ENCODE results near the gene PTPRA. TPM values are rescaled to one million over a fixed set of nuclear protein-coding genes. Genes with fewer than 3 reads are reported as not detected.

PTPRA gene
- polyA plus RNA-seq, 4 donors: 7.4 to 48.1 (median 18.2) TPM

DNA sequence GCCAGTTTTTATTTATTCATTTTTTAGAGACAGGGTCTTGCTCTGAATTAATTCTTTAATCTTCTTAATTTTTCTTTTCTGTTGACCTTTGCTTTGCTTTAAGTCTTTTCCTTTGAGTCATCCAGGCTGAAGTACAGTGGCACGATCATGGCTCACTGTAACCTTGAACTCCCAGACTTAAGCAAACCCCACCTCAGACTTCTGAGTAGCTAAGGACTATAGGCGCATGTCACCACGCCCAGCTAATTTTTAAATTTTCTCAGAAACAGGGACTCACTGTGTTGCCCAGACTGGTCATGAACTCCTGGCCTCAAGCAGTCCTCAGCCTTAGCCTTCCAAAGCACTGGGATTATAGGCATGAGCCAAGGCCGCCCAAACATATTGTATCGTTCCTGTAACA, 98.8 kb downstream of the PTPRA start:
- H3K4me1 ChIP-seq (ENCODE audit: control insufficient read depth in 3 of 3, insufficient read depth in 2 of 3, low read depth in 1 of 3, low read length in 2 of 3): no peaks in the 10 kb centered on the region
- H3K27ac ChIP-seq (ENCODE audit: low read depth in 1 of 3, low read length in 2 of 3): no peak overlapping the region
- 80 to 88% (median 87%) methylated on average over 5 of the region's 5 CpGs for WGBS, 3 donors
- FAIRE-seq (no peak), DNase-seq (peak in 1 of 2 donors; percentile 51)
- peaks cover 0 to 15% (median 2%) of the 10 kb centered on the region in 3 donors for H3K36me3 ChIP-seq (ENCODE audit: control insufficient read depth in 3 of 3, insufficient read depth in 2 of 3, low read depth in 1 of 3, low read length in 3 of 3)
- no peak overlapping the region for H3K4me3 ChIP-seq (ENCODE audit: low read depth in 1 of 3, low read length in 3 of 3)
- no peaks in the 10 kb centered on the region for H3K9me3 ChIP-seq (ENCODE audit: control insufficient read depth in 2 of 2, insufficient read depth in 1 of 2, low read depth in 1 of 2, low read length in 1 of 2)
- H3K27me3 ChIP-seq (ENCODE audit: control insufficient read depth in 3 of 3, insufficient read depth in 3 of 3, low read length in 3 of 3): no peaks in the 10 kb centered on the region

DNA sequence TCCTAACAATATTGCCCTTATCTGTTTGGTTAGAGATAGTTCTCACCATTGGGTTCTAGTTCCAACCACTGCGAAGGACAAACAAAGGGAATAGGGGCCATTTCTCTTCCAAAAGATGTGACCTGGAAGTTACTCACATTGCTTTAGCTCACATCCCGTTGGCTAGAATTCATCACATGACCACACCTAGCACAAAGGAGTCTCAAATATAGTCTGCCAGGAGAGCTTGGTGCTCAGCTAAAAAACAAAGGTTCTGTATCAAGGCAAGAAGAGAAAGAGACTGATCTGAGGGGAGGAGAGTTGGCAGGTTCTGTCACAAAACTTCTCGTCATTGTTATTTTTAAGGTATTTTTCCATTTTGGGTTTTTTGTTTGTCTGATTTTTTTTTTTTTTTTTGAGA, 100.3 kb downstream of the PTPRA start:
- Histone ChIP-seq H3K27ac (ENCODE audit: low read depth in 1 of 3, low read length in 2 of 3) (no peak overlapping the region), H3K4me3 (ENCODE audit: low read depth in 1 of 3, low read length in 3 of 3) (no peak overlapping the region), H3K36me3 (ENCODE audit: control insufficient read depth in 3 of 3, insufficient read depth in 2 of 3, low read depth in 1 of 3, low read length in 3 of 3) (peaks cover 0 to 14% (median 0%) of the 10 kb centered on the region in 3 donors), H3K4me1 (ENCODE audit: control insufficient read depth in 3 of 3, insufficient read depth in 2 of 3, low read depth in 1 of 3, low read length in 2 of 3) (no peaks in the 10 kb centered on the region), H3K9me3 (ENCODE audit: control insufficient read depth in 2 of 2, insufficient read depth in 1 of 2, low read depth in 1 of 2, low read length in 1 of 2) (no peaks in the 10 kb centered on the region), H3K27me3 (ENCODE audit: control insufficient read depth in 3 of 3, insufficient read depth in 3 of 3, low read length in 3 of 3) (no peaks in the 10 kb centered on the region)
- no peak for FAIRE-seq
- no peak for DNase-seq
- WGBS, 3 donors: 95 to 96% (median 96%) methylated on average over 3 of the region's 3 CpGs

DNA sequence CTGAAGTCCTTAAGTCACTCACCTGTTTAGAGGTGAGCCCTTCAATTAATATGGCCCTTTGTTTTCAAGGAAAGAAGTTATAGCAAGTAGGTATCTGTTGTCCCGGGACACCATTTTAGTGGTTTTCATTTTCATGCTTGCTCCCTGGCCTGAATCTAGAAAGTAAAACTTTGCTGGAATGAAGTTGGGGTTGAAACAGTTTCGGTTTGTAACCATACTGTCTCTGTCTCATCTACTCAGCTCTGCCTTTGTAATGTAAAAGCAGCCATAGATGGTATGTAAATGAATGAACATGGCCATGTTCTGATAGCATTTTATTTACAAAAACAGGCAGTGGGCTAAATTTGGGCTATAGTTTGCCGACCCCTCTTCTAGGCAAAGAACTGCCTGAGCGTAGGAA, 105.2 kb downstream of the PTPRA start:
- Histone ChIP-seq H3K4me1 (ENCODE audit: control insufficient read depth in 3 of 3, insufficient read depth in 2 of 3, low read depth in 1 of 3, low read length in 2 of 3) (no peaks in the 10 kb centered on the region), H3K27ac (ENCODE audit: low read depth in 1 of 3, low read length in 2 of 3) (no peak overlapping the region), H3K36me3 (ENCODE audit: control insufficient read depth in 3 of 3, insufficient read depth in 2 of 3, low read depth in 1 of 3, low read length in 3 of 3) (peaks cover 0 to 10% (median 0%) of the 10 kb centered on the region in 3 donors), H3K27me3 (ENCODE audit: control insufficient read depth in 3 of 3, insufficient read depth in 3 of 3, low read length in 3 of 3) (no peaks in the 10 kb centered on the region), H3K4me3 (ENCODE audit: low read depth in 1 of 3, low read length in 3 of 3) (no peak overlapping the region), H3K9me3 (ENCODE audit: control insufficient read depth in 2 of 2, insufficient read depth in 1 of 2, low read depth in 1 of 2, low read length in 1 of 2) (no peaks in the 10 kb centered on the region)
- FAIRE-seq: no peak
- no peak for DNase-seq
- 81 to 92% (median 88%) methylated on average over 4 of the region's 4 CpGs for WGBS, 3 donors

DNA sequence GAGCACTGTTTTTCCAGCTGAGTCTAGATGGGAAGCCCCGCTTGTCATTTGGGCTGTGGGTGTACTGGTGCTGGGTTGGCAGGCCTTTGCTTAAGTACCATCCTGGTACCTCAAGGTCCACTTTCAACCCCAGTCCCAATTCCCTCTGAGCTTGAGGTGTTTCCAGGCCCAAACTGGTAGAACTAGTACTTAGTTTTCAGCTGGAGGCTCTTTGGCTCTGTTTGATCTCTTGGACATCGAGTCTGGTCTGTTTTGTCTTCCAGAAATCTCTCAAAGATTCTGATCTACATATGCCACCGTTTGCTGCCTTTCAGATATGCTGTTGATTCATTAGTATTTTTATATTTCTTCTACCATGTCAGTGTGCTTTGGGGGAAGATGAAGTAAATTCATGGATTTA, 108.4 kb downstream of the PTPRA start:
- Histone ChIP-seq H3K27ac (ENCODE audit: low read depth in 1 of 3, low read length in 2 of 3) (no peak overlapping the region), H3K36me3 (ENCODE audit: control insufficient read depth in 3 of 3, insufficient read depth in 2 of 3, low read depth in 1 of 3, low read length in 3 of 3) (peaks cover 3 to 20% (median 5%) of the 10 kb centered on the region in 3 donors), H3K4me1 (ENCODE audit: control insufficient read depth in 3 of 3, insufficient read depth in 2 of 3, low read depth in 1 of 3, low read length in 2 of 3) (no peaks in the 10 kb centered on the region), H3K9me3 (ENCODE audit: control insufficient read depth in 2 of 2, insufficient read depth in 1 of 2, low read depth in 1 of 2, low read length in 1 of 2) (no peaks in the 10 kb centered on the region), H3K27me3 (ENCODE audit: control insufficient read depth in 3 of 3, insufficient read depth in 3 of 3, low read length in 3 of 3) (no peaks in the 10 kb centered on the region), H3K4me3 (ENCODE audit: low read depth in 1 of 3, low read length in 3 of 3) (no peak overlapping the region)
- FAIRE-seq (no peak), DNase-seq (no peak)
- 85 to 89% (median 88%) methylated on average over 3 of the region's 3 CpGs for WGBS, 3 donors

DNA sequence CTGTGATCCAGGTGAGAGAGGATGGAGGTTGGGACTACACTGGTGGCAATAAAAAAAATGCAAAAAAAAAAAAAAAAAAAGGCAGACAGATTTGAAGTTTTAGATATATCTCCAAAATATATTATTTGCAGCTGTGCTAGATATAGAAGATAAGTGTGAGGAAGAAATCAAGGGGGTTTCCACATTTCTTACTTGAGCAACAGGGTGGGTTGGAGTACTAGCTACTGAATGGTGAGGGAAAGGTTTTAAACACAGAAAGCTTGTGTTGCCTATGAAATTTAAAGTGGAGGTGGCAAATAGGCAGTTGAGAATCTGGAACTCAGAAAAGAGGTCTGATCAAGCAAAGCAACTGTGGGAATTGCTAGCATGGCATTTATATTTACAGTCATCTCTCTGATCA, 110.2 kb downstream of the PTPRA start:
- DNase-seq (no peak), FAIRE-seq (no peak)
- H3K36me3 ChIP-seq (ENCODE audit: control insufficient read depth in 3 of 3, insufficient read depth in 2 of 3, low read depth in 1 of 3, low read length in 3 of 3): peaks cover 8 to 30% (median 17%) of the 10 kb centered on the region in 3 donors
- H3K4me1 ChIP-seq (ENCODE audit: control insufficient read depth in 3 of 3, insufficient read depth in 2 of 3, low read depth in 1 of 3, low read length in 2 of 3): no peaks in the 10 kb centered on the region
- no peak overlapping the region for H3K4me3 ChIP-seq (ENCODE audit: low read depth in 1 of 3, low read length in 3 of 3)
- H3K27me3 ChIP-seq (ENCODE audit: control insufficient read depth in 3 of 3, insufficient read depth in 3 of 3, low read length in 3 of 3): no peaks in the 10 kb centered on the region
- H3K9me3 ChIP-seq (ENCODE audit: control insufficient read depth in 2 of 2, insufficient read depth in 1 of 2, low read depth in 1 of 2, low read length in 1 of 2): no peaks in the 10 kb centered on the region
- H3K27ac ChIP-seq (ENCODE audit: low read depth in 1 of 3, low read length in 2 of 3): no peak overlapping the region

DNA sequence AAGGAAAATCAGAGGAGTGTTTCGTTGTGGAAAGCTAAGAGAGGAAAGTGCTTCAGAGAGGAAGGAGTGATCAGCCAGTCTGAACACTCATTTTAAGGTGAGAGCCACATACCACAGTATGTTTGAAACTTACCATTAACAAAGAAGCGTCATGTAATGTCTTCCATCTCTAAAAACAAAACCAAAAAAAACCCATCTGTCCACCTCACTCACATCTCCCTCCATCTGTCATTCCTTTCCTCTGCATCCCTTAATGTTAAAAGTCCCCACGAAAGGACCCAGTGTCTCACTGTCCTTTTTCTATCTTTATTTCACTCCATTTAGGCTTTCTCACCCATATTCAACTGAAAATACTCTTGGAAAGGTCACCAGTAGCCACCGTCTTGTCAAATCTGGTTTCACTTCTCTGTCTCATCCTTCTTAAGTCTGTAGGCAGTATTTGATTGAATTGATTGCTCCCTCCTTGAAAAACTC, 110.8 kb downstream of the PTPRA start:
- no peaks in the 10 kb centered on the region for H3K9me3 ChIP-seq (ENCODE audit: control insufficient read depth in 2 of 2, insufficient read depth in 1 of 2, low read depth in 1 of 2, low read length in 1 of 2)
- H3K4me3 ChIP-seq (ENCODE audit: low read depth in 1 of 3, low read length in 3 of 3): no peak overlapping the region
- WGBS, 3 donors: 73 to 92% (median 81%) methylated on average over 4 of the region's 4 CpGs
- no peak for FAIRE-seq
- no peak for DNase-seq
- no peaks in the 10 kb centered on the region for H3K4me1 ChIP-seq (ENCODE audit: control insufficient read depth in 3 of 3, insufficient read depth in 2 of 3, low read depth in 1 of 3, low read length in 2 of 3)
- peaks cover 12 to 32% (median 23%) of the 10 kb centered on the region in 3 donors for H3K36me3 ChIP-seq (ENCODE audit: control insufficient read depth in 3 of 3, insufficient read depth in 2 of 3, low read depth in 1 of 3, low read length in 3 of 3)
- H3K27ac ChIP-seq (ENCODE audit: low read depth in 1 of 3, low read length in 2 of 3): no peak overlapping the region
- no peaks in the 10 kb centered on the region for H3K27me3 ChIP-seq (ENCODE audit: control insufficient read depth in 3 of 3, insufficient read depth in 3 of 3, low read length in 3 of 3)

DNA sequence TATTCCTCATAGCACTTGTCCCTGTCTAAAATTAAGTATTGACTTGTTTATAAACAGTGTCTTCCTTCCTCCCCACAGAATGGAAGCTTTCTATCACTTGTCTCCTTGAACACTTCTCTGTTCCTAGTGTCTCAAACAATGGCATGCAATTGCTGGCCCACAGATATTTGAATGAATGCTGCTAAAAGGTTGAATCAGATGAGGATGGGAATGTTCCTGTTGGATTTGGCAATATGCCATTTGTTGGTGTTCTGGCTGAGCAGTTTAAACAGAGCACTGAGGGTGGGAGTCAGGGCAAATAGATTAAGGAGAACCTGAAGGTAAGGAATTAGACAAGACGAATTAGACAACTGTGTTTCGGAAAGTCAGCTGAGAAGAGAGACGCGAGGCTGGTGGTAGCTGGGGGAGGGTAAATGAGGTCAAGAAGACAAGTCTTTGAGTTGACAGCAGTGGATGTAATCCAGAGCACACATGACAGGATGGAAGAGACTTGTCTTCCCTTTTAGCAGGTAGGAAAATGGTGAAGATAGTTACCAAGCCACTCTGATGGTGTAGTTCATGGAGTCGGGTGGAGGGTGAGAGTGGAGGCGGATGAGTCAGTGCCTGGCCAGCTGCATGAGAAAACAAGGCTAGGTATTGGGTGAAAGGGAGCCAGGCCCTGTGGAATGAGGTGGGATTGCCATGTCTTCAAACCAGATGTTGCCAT, 111.8 kb downstream of the PTPRA start:
- H3K27ac ChIP-seq (ENCODE audit: low read depth in 1 of 3, low read length in 2 of 3): no peak overlapping the region
- FAIRE-seq (no peak), DNase-seq (no peak)
- H3K27me3 ChIP-seq (ENCODE audit: control insufficient read depth in 3 of 3, insufficient read depth in 3 of 3, low read length in 3 of 3): no peaks in the 10 kb centered on the region
- no peaks in the 10 kb centered on the region for H3K4me1 ChIP-seq (ENCODE audit: control insufficient read depth in 3 of 3, insufficient read depth in 2 of 3, low read depth in 1 of 3, low read length in 2 of 3)
- H3K36me3 ChIP-seq (ENCODE audit: control insufficient read depth in 3 of 3, insufficient read depth in 2 of 3, low read depth in 1 of 3, low read length in 3 of 3): peaks cover 12 to 32% (median 23%) of the 10 kb centered on the region in 3 donors
- 88 to 96% (median 91%) methylated on average over 6 of the region's 6 CpGs for WGBS, 3 donors
- H3K9me3 ChIP-seq (ENCODE audit: control insufficient read depth in 2 of 2, insufficient read depth in 1 of 2, low read depth in 1 of 2, low read length in 1 of 2): no peaks in the 10 kb centered on the region
- H3K4me3 ChIP-seq (ENCODE audit: low read depth in 1 of 3, low read length in 3 of 3): no peak overlapping the region

DNA sequence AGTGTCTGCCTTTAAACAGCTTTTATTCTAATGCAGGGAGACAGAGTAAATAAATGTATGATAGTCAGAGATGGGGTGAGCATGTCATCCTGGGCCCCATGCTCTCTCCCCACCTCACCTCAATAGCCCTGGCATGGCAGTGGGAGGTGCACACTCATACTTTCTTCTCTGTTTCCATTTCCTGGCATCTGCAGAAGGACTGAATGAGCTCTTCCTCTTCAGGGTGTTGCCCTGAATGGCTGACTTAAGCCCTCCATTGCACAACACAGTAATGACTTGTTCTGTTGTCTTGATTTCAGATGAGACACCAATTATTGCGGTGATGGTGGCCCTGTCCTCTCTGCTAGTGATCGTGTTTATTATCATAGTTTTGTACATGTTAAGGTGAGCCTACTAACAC, 113.2 kb downstream of the PTPRA start:
- peaks cover 12 to 38% (median 23%) of the 10 kb centered on the region in 3 donors for H3K36me3 ChIP-seq (ENCODE audit: control insufficient read depth in 3 of 3, insufficient read depth in 2 of 3, low read depth in 1 of 3, low read length in 3 of 3)
- WGBS, 3 donors: 85 to 87% (median 87%) methylated on average over 2 of the region's 2 CpGs

DNA sequence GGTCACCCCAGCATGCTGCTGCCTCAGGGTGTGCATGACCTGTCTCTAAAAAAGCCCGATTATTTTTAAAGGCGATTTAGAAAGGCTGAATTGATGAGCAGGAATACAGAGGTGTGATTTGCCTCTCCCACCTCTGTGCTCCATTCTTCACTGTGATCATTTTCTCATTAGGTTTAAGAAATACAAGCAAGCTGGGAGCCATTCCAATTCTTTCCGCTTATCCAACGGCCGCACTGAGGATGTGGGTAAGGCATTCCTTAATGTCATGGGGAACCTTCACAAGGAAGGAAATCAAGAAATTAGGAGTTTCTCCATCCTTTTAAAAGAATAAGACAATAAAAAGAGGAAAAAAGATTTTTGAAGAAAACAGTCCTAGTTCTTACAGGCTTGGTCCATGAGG, 114.6 kb downstream of the PTPRA start:
- H3K27ac ChIP-seq (ENCODE audit: low read depth in 1 of 3, low read length in 2 of 3): no peak overlapping the region
- H3K36me3 ChIP-seq (ENCODE audit: control insufficient read depth in 3 of 3, insufficient read depth in 2 of 3, low read depth in 1 of 3, low read length in 3 of 3): peaks cover 17 to 43% (median 23%) of the 10 kb centered on the region in 3 donors
- WGBS, 3 donors: 92 to 95% (median 93%) methylated on average over 5 of the region's 5 CpGs
- no peak overlapping the region for H3K4me3 ChIP-seq (ENCODE audit: low read depth in 1 of 3, low read length in 3 of 3)
- FAIRE-seq (no peak), DNase-seq (no peak)
- no peaks in the 10 kb centered on the region for H3K27me3 ChIP-seq (ENCODE audit: control insufficient read depth in 3 of 3, insufficient read depth in 3 of 3, low read length in 3 of 3)
- H3K4me1 ChIP-seq (ENCODE audit: control insufficient read depth in 3 of 3, insufficient read depth in 2 of 3, low read depth in 1 of 3, low read length in 2 of 3): no peaks in the 10 kb centered on the region
- no peaks in the 10 kb centered on the region for H3K9me3 ChIP-seq (ENCODE audit: control insufficient read depth in 2 of 2, insufficient read depth in 1 of 2, low read depth in 1 of 2, low read length in 1 of 2)

More for the DNA sequence above, 113.2 kb downstream of the PTPRA start:
- DNase-seq (no peak), FAIRE-seq (no peak)
- Histone ChIP-seq H3K9me3 (ENCODE audit: control insufficient read depth in 2 of 2, insufficient read depth in 1 of 2, low read depth in 1 of 2, low read length in 1 of 2) (no peaks in the 10 kb centered on the region), H3K27me3 (ENCODE audit: control insufficient read depth in 3 of 3, insufficient read depth in 3 of 3, low read length in 3 of 3) (no peaks in the 10 kb centered on the region), H3K4me3 (ENCODE audit: low read depth in 1 of 3, low read length in 3 of 3) (no peak overlapping the region), H3K4me1 (ENCODE audit: control insufficient read depth in 3 of 3, insufficient read depth in 2 of 3, low read depth in 1 of 3, low read length in 2 of 3) (no peaks in the 10 kb centered on the region), H3K27ac (ENCODE audit: low read depth in 1 of 3, low read length in 2 of 3) (no peak overlapping the region)

Data from small intestine (tissue), 7 donors.